ENCODE results near the gene NDRG3.

DNA sequence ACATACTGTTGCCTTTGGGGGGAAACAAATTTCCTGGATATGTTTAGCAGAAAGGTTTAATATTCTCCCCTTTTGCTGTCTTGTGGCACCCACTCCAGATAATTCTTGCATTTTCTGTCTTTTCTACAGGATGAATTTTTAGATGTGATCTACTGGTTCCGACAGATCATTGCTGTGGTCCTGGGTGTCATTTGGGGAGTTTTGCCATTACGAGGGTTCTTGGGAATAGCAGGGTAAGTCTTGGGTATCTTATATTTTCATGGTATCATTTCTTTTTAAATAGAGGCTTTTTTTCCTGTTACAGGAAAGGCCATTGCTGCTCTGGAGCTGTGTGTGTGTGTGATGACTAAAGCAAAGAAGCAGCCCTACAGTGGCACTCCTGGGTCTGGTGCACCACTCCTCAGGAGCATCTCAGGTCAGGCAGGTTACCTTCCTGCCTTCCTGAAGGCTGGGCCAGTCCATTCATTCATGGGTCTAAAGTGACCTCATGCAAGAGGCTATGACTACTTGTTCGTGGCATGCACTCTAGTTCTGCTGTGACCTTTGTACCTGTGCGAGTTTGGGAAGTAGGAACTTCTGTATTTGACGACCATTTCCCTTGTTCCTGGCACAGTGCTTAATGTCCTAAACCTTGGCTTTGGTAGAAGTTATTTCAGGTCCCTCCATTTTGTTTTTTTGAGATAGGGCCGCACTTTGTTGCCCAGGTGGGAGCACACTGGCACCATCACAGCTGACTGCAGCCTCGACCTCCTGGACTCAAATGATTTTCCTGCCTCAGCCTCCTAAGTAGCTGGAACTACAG is 138.1 kb downstream of the NDRG3 start:
- TF ChIP-seq JUN (IDR thresholded peaks at IDR 0.05; ENCODE audit: borderline replicate concordance, insufficient read depth, insufficient read length, low read depth) (no peak), POLR2A (IDR thresholded peaks at IDR 0.05; ENCODE audit: low read depth, low read length) (no peak)
